ENCODE results near the gene HS6ST2. TPM values are rescaled to one million over a fixed set of nuclear protein-coding genes. Genes with fewer than 3 reads are reported as not detected.

The HS6ST2 gene
- polyA plus RNA-seq, 1 donor (not counting 4 experiments of a cell fraction or from before 2014, with no cell fraction given), result 0.43 TPM

GRCh38 chrX:132591719-132592275 lies 366.6 kb downstream of the HS6ST2 start:
- Histone ChIP-seq H3K9me1 (ENCODE audit: control insufficient read depth, extremely low read depth, insufficient read depth, low read length) (no peaks in the 10 kb centered on the region), H3K9me3 (ENCODE audit: control insufficient read depth, low read depth, low read length) (no peaks in the 10 kb centered on the region), H3K4me2 (ENCODE audit: control insufficient read depth, extremely low read depth, insufficient read depth, low read depth, low read length) (no peak overlapping the region), H3K36me3 (ENCODE audit: control insufficient read depth in 2 of 2, extremely low read depth in 1 of 2, insufficient read depth in 2 of 2, low read length in 2 of 2) (no peaks in the 10 kb centered on the region), H3K9ac (ENCODE audit: control insufficient read depth, extremely low read depth, insufficient read depth, low read length) (no peak overlapping the region), H2AFZ (ENCODE audit: control insufficient read depth, low read length) (no peak overlapping the region), H3K27ac (ENCODE audit: control insufficient read depth, insufficient read depth, low read length) (no peak overlapping the region), H3K4me3 (ENCODE audit: control insufficient read depth in 2 of 3, extremely low read depth in 1 of 3, insufficient read depth in 2 of 3, low read depth in 1 of 3, low read length in 3 of 3) (no peak overlapping the region), H4K20me1 (ENCODE audit: control insufficient read depth, extremely low read depth, insufficient read depth, low read length) (no peaks in the 10 kb centered on the region), H3K27me3 (ENCODE audit: control insufficient read depth, extremely low read depth, insufficient read depth, low read length) (no peaks in the 10 kb centered on the region), H3K4me1 (ENCODE audit: control insufficient read depth, extremely low read depth, insufficient read depth, low read length) (peaks cover 3% of the 10 kb centered on the region), H3K79me2 (ENCODE audit: control insufficient read depth, insufficient read depth, low read length) (no peaks in the 10 kb centered on the region)
- FAIRE-seq (no peak), DNase-seq (ENCODE audit: low read depth, low spot score) (no peak)
- TF ChIP-seq EZH2 (IDR thresholded peaks at IDR 0.05; ENCODE audit: low read length) (no peak), CTCF (optimal IDR thresholded peaks at IDR 0.05 in 1 of 3, IDR thresholded peaks at IDR 0.05 in 1 of 3, conservative IDR thresholded peaks at IDR 0.05 in 1 of 3; ENCODE audit: extremely low read depth in 1 of 3, insufficient read depth in 2 of 3, low read length in 3 of 3) (no peak)
- dilution Hi-C loops (cut with MboI; ENCODE audit: extremely low pct_ligation_motif_present, low sequenced_read_pairs), result no loop called here

DNA sequence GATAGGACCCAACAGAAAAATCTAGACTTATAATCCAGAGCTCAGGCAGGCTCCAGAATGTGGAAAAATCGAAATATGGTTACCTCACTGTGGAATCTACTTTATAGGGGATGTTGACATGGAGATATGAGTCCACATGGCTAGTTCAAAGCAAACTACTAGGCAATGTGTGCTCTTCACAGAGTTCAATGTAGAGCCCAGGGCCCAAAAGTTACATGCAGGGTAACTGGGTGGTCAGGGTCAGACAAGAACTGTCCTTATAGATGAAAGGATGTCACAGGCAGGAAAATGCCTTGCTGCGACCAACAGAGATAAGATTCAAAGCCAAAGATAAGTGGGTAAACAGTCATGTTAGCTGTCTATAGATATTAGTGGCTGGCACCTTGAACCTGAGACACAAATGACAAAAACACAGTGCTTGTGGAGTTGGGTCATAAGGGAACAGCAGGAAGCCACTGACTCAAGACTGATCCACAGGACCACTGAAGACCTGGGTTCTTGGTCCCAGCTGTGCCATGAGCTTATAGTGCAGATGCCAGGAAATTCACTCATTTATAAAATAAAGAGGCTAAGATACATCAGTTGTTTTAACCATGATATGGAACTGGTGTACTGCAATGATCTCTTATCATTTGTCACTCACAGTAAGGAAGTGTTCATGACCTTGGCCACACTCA lies 367.9 kb downstream of the HS6ST2 start:
- dilution Hi-C loops (cut with MboI; ENCODE audit: extremely low pct_ligation_motif_present, low sequenced_read_pairs), result no loop called here
- H3K79me2 ChIP-seq (ENCODE audit: control insufficient read depth, insufficient read depth, low read length), result no peaks in the 10 kb centered on the region
- H4K20me1 ChIP-seq (ENCODE audit: control insufficient read depth, extremely low read depth, insufficient read depth, low read length), result no peaks in the 10 kb centered on the region
- no peaks in the 10 kb centered on the region for H3K27me3 ChIP-seq (ENCODE audit: control insufficient read depth, extremely low read depth, insufficient read depth, low read length)
- H2AFZ ChIP-seq (ENCODE audit: control insufficient read depth, low read length), result no peak overlapping the region
- peaks cover 3% of the 10 kb centered on the region for H3K4me1 ChIP-seq (ENCODE audit: control insufficient read depth, extremely low read depth, insufficient read depth, low read length)
- no peak overlapping the region for H3K27ac ChIP-seq (ENCODE audit: control insufficient read depth, insufficient read depth, low read length)
- FAIRE-seq (no peak), DNase-seq (ENCODE audit: low read depth, low spot score) (no peak)
- no peaks in the 10 kb centered on the region for H3K36me3 ChIP-seq (ENCODE audit: control insufficient read depth in 2 of 2, extremely low read depth in 1 of 2, insufficient read depth in 2 of 2, low read length in 2 of 2)
- H3K4me3 ChIP-seq (ENCODE audit: control insufficient read depth in 2 of 3, extremely low read depth in 1 of 3, insufficient read depth in 2 of 3, low read depth in 1 of 3, low read length in 3 of 3), result no peak overlapping the region
- no peaks in the 10 kb centered on the region for H3K9me1 ChIP-seq (ENCODE audit: control insufficient read depth, extremely low read depth, insufficient read depth, low read length)
- H3K4me2 ChIP-seq (ENCODE audit: control insufficient read depth, extremely low read depth, insufficient read depth, low read depth, low read length), result no peak overlapping the region
- TF ChIP-seq CTCF (optimal IDR thresholded peaks at IDR 0.05 in 1 of 3, IDR thresholded peaks at IDR 0.05 in 1 of 3, conservative IDR thresholded peaks at IDR 0.05 in 1 of 3; ENCODE audit: extremely low read depth in 1 of 3, insufficient read depth in 2 of 3, low read length in 3 of 3), result no peak
- TF ChIP-seq EZH2 (IDR thresholded peaks at IDR 0.05; ENCODE audit: low read length), result no peak
- no peak overlapping the region for H3K9ac ChIP-seq (ENCODE audit: control insufficient read depth, extremely low read depth, insufficient read depth, low read length)
- no peaks in the 10 kb centered on the region for H3K9me3 ChIP-seq (ENCODE audit: control insufficient read depth, low read depth, low read length)
